ENCODE measurements around the gene EXT2. TPM values are rescaled to one million over a fixed set of nuclear protein-coding genes. Genes with fewer than 3 reads are reported as not detected.

Gene EXT2
- total and polyA plus RNA-seq, 7 donors = 11.0 to 23.5 (median 21.4) TPM

DNA sequence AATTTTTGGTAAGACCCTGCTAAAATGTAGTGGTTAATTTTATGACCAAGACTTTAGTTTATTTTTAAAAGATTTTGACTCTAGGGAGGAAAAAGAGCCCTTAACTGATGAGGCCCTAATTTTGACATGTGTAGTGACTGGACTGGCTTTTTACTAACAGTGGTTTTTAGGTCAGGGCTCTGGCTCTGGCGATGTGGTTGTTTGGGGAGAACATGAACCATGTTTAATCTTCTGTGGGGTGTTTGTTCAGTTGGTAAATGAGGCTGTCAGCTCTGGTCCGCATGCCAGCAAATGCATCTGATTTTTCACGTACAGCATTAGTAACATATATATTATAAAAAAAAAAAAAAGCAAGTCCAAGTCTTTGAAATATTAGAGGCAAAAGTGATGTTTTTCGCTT lies 104.3 kb downstream of the EXT2 start:
- H3K27ac ChIP-seq = no peak overlapping the region
- no peaks in the 10 kb centered on the region for H3K9me3 ChIP-seq
- intact Hi-C loops (cut with DNase I) = loop anchor here in 1 of 2 donors (10.0 kb wide), 1 partner anchor 65 kb away; no protein-coding TSS in a partner anchor
- TF ChIP-seq, protein P1, sequence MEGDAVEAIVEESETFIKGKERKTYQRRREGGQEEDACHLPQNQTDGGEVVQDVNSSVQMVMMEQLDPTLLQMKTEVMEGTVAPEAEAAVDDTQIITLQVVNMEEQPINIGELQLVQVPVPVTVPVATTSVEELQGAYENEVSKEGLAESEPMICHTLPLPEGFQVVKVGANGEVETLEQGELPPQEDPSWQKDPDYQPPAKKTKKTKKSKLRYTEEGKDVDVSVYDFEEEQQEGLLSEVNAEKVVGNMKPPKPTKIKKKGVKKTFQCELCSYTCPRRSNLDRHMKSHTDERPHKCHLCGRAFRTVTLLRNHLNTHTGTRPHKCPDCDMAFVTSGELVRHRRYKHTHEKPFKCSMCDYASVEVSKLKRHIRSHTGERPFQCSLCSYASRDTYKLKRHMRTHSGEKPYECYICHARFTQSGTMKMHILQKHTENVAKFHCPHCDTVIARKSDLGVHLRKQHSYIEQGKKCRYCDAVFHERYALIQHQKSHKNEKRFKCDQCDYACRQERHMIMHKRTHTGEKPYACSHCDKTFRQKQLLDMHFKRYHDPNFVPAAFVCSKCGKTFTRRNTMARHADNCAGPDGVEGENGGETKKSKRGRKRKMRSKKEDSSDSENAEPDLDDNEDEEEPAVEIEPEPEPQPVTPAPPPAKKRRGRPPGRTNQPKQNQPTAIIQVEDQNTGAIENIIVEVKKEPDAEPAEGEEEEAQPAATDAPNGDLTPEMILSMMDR (IDR thresholded peaks at IDR 0.05) = no peak
- H3K4me3 ChIP-seq = no peak overlapping the region
- ATAC-seq (no peak), DNase-seq (no peak)
- 91 to 95% (median 94%) methylated on average over 4 of the region's 4 CpGs for WGBS, 3 donors
- peaks cover 0 to 18% of the 10 kb centered on the region in 2 donors for H3K36me3 ChIP-seq (ENCODE audit: insufficient read depth in 1 of 2, low read depth in 1 of 2)
- no peaks in the 10 kb centered on the region for H3K27me3 ChIP-seq (ENCODE audit: insufficient read depth in 3 of 3, low read length in 2 of 3)
- H3K4me1 ChIP-seq = peaks cover 18% of the 10 kb centered on the region

- WGBS, 3 donors = 48 to 65% (median 49%) methylated on average over 3 of the region's 3 CpGs
- no peak overlapping the region for H3K4me3 ChIP-seq
- H3K27me3 ChIP-seq (ENCODE audit: insufficient read depth in 3 of 3, low read length in 2 of 3) = no peaks in the 10 kb centered on the region
- intact Hi-C loops (cut with DNase I) = loop anchor here in 1 of 2 donors (10.0 kb wide), 1 partner anchor 61 kb away; no protein-coding TSS in a partner anchor
- peaks cover 3 to 23% of the 10 kb centered on the region in 2 donors for H3K36me3 ChIP-seq (ENCODE audit: insufficient read depth in 1 of 2, low read depth in 1 of 2)
- peak overlapping the region; percentile 68 for H3K27ac ChIP-seq
- TF ChIP-seq, protein P1 (IDR thresholded peaks at IDR 0.05) = no peak
- DNase-seq (peak; percentile 15 to 65), ATAC-seq (peak; percentile 83 to 97 (median 92))
- peaks cover 30% of the 10 kb centered on the region for H3K4me1 ChIP-seq
- no peaks in the 10 kb centered on the region for H3K9me3 ChIP-seq
Measured at GRCh38 chr11:44203270-44204043, 108.0 kb downstream of the EXT2 start.

DNA sequence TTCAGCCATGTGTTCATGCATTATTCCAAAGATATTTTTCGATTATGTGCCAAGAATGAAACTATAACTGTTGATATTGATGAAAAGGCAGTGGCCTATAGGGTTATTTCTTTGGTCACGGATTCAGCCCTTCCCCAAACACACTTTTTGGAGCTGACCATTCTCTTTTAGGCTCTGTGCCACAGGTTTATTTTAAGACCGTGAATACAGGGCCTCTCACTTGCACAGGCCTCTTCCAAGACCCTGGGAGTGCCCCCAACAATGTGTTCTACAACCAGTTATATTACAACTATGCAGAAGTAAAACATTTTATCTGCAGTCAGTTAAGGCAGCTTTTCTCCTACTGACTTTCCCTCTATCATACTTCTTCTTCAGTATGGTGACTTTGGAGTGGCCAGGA lies 109.9 kb downstream of the EXT2 start:
- intact Hi-C loops (cut with DNase I) = loop anchor here in 1 of 2 donors (10.0 kb wide), 1 partner anchor 59 kb away; no protein-coding TSS in a partner anchor
- H3K4me3 ChIP-seq = no peak overlapping the region
- no peaks in the 10 kb centered on the region for H3K27me3 ChIP-seq (ENCODE audit: insufficient read depth in 3 of 3, low read length in 2 of 3)
- peaks cover 3 to 18% of the 10 kb centered on the region in 2 donors for H3K36me3 ChIP-seq (ENCODE audit: insufficient read depth in 1 of 2, low read depth in 1 of 2)
- H3K4me1 ChIP-seq = peaks cover 30% of the 10 kb centered on the region
- no peak overlapping the region for H3K27ac ChIP-seq
- WGBS, 3 donors = 44 to 57% (median 47%) methylated on average over 3 of the region's 3 CpGs
- DNase-seq (no peak), ATAC-seq (peak in 2 of 4 donors; percentile 48 to 63)
- TF ChIP-seq, protein P1 (IDR thresholded peaks at IDR 0.05) = no peak
- no peaks in the 10 kb centered on the region for H3K9me3 ChIP-seq

- TF ChIP-seq, protein P1 (IDR thresholded peaks at IDR 0.05) = no peak
- no peaks in the 10 kb centered on the region for H3K9me3 ChIP-seq
- intact Hi-C loops (cut with DNase I) = loop anchor here in 1 of 2 donors (10.0 kb wide), 1 partner anchor 59 kb away; no protein-coding TSS in a partner anchor
- DNase-seq (no peak), ATAC-seq (no peak)
- peaks cover 3 to 18% of the 10 kb centered on the region in 2 donors for H3K36me3 ChIP-seq (ENCODE audit: insufficient read depth in 1 of 2, low read depth in 1 of 2)
- WGBS, 3 donors = 94 to 97% (median 96%) methylated on average over 2 of the region's 2 CpGs
- no peak overlapping the region for H3K4me3 ChIP-seq
- H3K4me1 ChIP-seq = peaks cover 30% of the 10 kb centered on the region
- H3K27me3 ChIP-seq (ENCODE audit: insufficient read depth in 3 of 3, low read length in 2 of 3) = no peaks in the 10 kb centered on the region
- H3K27ac ChIP-seq = no peak overlapping the region
Measured at GRCh38 chr11:44205836-44206235, 110.4 kb downstream of the EXT2 start.

Data from psoas muscle (tissue), 8 donors.